GM19438 (cell line): ENCODE measurements around the gene TCF7L2.
"Not testable (repeated sequence)": the region's sequence is repeated elsewhere in the genome, so short reads cannot be mapped to it uniquely, and the experiment has no call there.

Source experiments
- ATAC-seq: cut with Tn5 transposase; IDR thresholded peaks from one replicate; pipeline ENCODE4 v1.9.1; 2021; ENCODE audit warnings: low read depth; ENCODE audit not compliant: unreplicated experiment

The TCF7L2 gene

GRCh38 chr10:113060201-113061053, 110.4 kb downstream of the TCF7L2 start:
- no peak for ATAC-seq

GRCh38 chr10:113061054-113061430, 111.0 kb downstream of the TCF7L2 start:
- no peak for ATAC-seq

- ATAC-seq = no peak
Measured at GRCh38 chr10:113061557-113061956, 111.5 kb downstream of the TCF7L2 start.

- no peak for ATAC-seq
Measured at GRCh38 chr10:113063043-113063967, 113.3 kb downstream of the TCF7L2 start.

- no peak for ATAC-seq
Measured at GRCh38 chr10:113064039-113064438, 114.0 kb downstream of the TCF7L2 start.

GRCh38 chr10:113066120-113066519, 116.1 kb downstream of the TCF7L2 start:
- ATAC-seq = not testable (repeated sequence)

- no peak for ATAC-seq
Measured at GRCh38 chr10:113066561-113067312, 116.7 kb downstream of the TCF7L2 start.

GRCh38 chr10:113067501-113067900, 117.5 kb downstream of the TCF7L2 start:
- ATAC-seq = no peak

GRCh38 chr10:113068178-113068890, 118.3 kb downstream of the TCF7L2 start:
- ATAC-seq = no peak

- ATAC-seq = no peak
Measured at GRCh38 chr10:113069595-113069994, 119.5 kb downstream of the TCF7L2 start.

- ATAC-seq = no peak
Measured at GRCh38 chr10:113071446-113071845, 121.4 kb downstream of the TCF7L2 start.

GRCh38 chr10:113073549-113074189, 123.6 kb downstream of the TCF7L2 start:
- ATAC-seq = no peak

- no peak for ATAC-seq
Measured at GRCh38 chr10:113076949-113077348, 126.9 kb downstream of the TCF7L2 start.

- ATAC-seq = no peak
Measured at GRCh38 chr10:113078282-113078907, 128.3 kb downstream of the TCF7L2 start.

GRCh38 chr10:113080061-113080924, 130.2 kb downstream of the TCF7L2 start:
- no peak for ATAC-seq

GRCh38 chr10:113080925-113081229, 130.8 kb downstream of the TCF7L2 start:
- ATAC-seq = no peak

- no peak for ATAC-seq
Measured at GRCh38 chr10:113084031-113084430, 134.0 kb downstream of the TCF7L2 start.

- ATAC-seq = no peak
Measured at GRCh38 chr10:113085776-113086175, 135.7 kb downstream of the TCF7L2 start.
